ENCODE results near the gene RAD51D.

DNA sequence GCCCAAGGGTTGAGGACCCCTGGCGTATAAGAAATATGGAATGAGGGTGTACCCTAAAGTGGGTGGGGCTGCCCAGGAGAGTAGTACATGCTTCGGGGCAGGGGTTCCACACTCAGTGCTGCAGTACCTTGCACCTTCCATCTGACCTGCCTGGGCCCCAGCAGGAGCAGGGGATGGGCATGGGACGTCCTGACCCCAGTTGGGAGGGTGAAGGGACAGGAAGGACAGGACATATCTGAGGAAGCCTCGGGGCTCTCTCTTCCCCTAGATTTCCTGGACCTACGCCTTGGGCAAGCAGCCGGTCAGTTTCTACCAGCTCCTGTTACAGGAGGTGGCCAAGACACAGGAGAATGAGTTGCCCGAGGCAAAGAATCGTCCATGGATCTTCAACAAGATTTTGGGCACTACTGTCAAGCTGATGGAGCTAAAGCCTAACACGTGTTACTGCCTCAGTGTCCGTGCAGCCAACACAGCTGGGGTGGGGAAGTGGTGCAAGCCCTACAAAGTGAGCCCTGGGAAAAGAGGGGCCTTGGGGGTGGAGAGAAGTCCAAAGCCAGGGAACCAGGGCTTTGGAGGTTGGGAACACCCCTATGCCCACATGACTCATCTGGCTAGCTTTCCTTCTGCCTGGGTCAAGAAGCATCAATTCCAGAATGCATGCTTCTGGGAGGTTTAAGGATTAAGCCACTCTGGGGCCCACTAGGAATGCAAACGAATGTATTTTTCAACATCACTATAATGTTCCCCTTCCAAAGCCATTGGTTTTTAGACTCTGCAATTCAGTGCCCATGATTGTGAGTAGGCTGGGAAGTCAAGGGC lies 9.7 kb upstream of the RAD51D start:
- TF ChIP-seq, protein P1, sequence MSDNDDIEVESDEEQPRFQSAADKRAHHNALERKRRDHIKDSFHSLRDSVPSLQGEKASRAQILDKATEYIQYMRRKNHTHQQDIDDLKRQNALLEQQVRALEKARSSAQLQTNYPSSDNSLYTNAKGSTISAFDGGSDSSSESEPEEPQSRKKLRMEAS (IDR thresholded peaks at IDR 0.05; ENCODE audit: low read depth, low read length): no peak
- TF ChIP-seq, protein P2, sequence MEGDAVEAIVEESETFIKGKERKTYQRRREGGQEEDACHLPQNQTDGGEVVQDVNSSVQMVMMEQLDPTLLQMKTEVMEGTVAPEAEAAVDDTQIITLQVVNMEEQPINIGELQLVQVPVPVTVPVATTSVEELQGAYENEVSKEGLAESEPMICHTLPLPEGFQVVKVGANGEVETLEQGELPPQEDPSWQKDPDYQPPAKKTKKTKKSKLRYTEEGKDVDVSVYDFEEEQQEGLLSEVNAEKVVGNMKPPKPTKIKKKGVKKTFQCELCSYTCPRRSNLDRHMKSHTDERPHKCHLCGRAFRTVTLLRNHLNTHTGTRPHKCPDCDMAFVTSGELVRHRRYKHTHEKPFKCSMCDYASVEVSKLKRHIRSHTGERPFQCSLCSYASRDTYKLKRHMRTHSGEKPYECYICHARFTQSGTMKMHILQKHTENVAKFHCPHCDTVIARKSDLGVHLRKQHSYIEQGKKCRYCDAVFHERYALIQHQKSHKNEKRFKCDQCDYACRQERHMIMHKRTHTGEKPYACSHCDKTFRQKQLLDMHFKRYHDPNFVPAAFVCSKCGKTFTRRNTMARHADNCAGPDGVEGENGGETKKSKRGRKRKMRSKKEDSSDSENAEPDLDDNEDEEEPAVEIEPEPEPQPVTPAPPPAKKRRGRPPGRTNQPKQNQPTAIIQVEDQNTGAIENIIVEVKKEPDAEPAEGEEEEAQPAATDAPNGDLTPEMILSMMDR (IDR thresholded peaks at IDR 0.05; ENCODE audit: low read depth, low read length): no peak

Data from NB4 (cell line).